ENCODE data around the gene CTNNA2. TPM values are rescaled to one million over a fixed set of nuclear protein-coding genes. Genes with fewer than 3 reads are reported as not detected.

The CTNNA2 gene
- total and polyA plus RNA-seq, 12 donors, result 0.12 to 5.0 (median 1.4) TPM; not detected in 1

- intact Hi-C loops (cut with DNase I), result no loop called here
- no peak for DNase-seq
- Histone ChIP-seq H3K4me1 (replicated peaks in 1 of 2) (no peaks in the 10 kb centered on the region), H3K36me3 (replicated peaks in 1 of 2) (no peaks in the 10 kb centered on the region), H3K4me3 (no peak overlapping the region), H3K9me3 (replicated peaks in 1 of 3) (no peaks in the 10 kb centered on the region), H3K27ac (no peak overlapping the region), H3K27me3 (no peaks in the 10 kb centered on the region)
- TF ChIP-seq POLR2A (IDR thresholded peaks at IDR 0.05), result no peak
- TF ChIP-seq CTCF (IDR thresholded peaks at IDR 0.05), result no peak
These were observed 336.4 kb downstream of the CTNNA2 start for GRCh38 chr2:79849241-79849640.

DNA sequence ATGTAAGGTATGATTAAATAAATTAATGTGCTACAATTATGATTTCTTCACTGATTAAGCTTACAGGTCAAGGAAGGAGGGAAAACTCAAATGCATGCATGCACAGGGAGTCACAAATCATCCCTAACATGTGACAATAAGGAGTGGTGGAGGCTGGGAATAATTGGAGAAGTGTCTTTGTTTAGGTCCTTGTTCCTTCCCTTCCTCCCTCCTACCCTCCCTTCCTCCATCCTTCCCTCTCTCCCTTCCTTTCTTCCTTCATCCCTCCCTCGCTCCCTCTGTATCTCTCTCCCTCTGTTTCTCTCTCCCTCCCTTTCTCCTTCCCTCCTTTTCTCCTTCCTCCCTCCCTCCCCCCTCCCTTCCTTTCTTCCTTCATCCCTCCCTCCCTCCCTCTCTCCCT lies 337.1 kb downstream of the CTNNA2 start:
- intact Hi-C loops (cut with DNase I), result no loop called here
- Histone ChIP-seq H3K4me1 (replicated peaks in 1 of 2) (no peaks in the 10 kb centered on the region), H3K36me3 (replicated peaks in 1 of 2) (no peaks in the 10 kb centered on the region), H3K27me3 (no peaks in the 10 kb centered on the region), H3K27ac (no peak overlapping the region), H3K4me3 (no peak overlapping the region), H3K9me3 (replicated peaks in 1 of 3) (no peaks in the 10 kb centered on the region)
- TF ChIP-seq POLR2A (IDR thresholded peaks at IDR 0.05) (no peak), CTCF (IDR thresholded peaks at IDR 0.05) (no peak)
- DNase-seq, result no peak
- 75 to 86% (median 80%) methylated on average over 1 of the region's 1 CpG for WGBS, 4 donors

- Histone ChIP-seq H3K4me3 (no peak overlapping the region), H3K9me3 (replicated peaks in 1 of 3) (no peaks in the 10 kb centered on the region), H3K27me3 (no peaks in the 10 kb centered on the region), H3K27ac (no peak overlapping the region), H3K4me1 (replicated peaks in 1 of 2) (no peaks in the 10 kb centered on the region), H3K36me3 (replicated peaks in 1 of 2) (no peaks in the 10 kb centered on the region)
- no peak for DNase-seq
- TF ChIP-seq CTCF (IDR thresholded peaks at IDR 0.05) (no peak), POLR2A (IDR thresholded peaks at IDR 0.05) (no peak)
- intact Hi-C loops (cut with DNase I), result no loop called here
These were observed 338.1 kb downstream of the CTNNA2 start for GRCh38 chr2:79850912-79851311.

GRCh38 chr2:79855264-79856006 lies 342.6 kb downstream of the CTNNA2 start:
- Histone ChIP-seq H3K36me3 (replicated peaks in 1 of 2) (no peaks in the 10 kb centered on the region), H3K4me3 (no peak overlapping the region), H3K27ac (no peak overlapping the region), H3K9me3 (replicated peaks in 1 of 3) (no peaks in the 10 kb centered on the region), H3K4me1 (replicated peaks in 1 of 2) (no peaks in the 10 kb centered on the region), H3K27me3 (no peaks in the 10 kb centered on the region)
- WGBS, 4 donors, result 49 to 60% (median 50%) methylated on average over 8 to 10 of the region's 10 CpGs
- intact Hi-C loops (cut with DNase I), result no loop called here
- TF ChIP-seq POLR2A (IDR thresholded peaks at IDR 0.05) (no peak), CTCF (IDR thresholded peaks at IDR 0.05) (no peak)
- no peak for DNase-seq
